LoVo (cell line): ENCODE results near the gene LMAN2.

Source experiments
- DNase-seq: peaks from one replicate; pipeline ENCODE4 v3.0.0-alpha.2; 2016; ENCODE audit warnings: low spot score

The LMAN2 gene

GRCh38 chr5:177351392-177352329, at the start of gene LMAN2:
TSS of gene LMAN2 (minus strand) at chr5:177351668. CDS start at chr5:177351647, 21 bp downstream.
- DNase-seq = peak; percentile 95

DNA sequence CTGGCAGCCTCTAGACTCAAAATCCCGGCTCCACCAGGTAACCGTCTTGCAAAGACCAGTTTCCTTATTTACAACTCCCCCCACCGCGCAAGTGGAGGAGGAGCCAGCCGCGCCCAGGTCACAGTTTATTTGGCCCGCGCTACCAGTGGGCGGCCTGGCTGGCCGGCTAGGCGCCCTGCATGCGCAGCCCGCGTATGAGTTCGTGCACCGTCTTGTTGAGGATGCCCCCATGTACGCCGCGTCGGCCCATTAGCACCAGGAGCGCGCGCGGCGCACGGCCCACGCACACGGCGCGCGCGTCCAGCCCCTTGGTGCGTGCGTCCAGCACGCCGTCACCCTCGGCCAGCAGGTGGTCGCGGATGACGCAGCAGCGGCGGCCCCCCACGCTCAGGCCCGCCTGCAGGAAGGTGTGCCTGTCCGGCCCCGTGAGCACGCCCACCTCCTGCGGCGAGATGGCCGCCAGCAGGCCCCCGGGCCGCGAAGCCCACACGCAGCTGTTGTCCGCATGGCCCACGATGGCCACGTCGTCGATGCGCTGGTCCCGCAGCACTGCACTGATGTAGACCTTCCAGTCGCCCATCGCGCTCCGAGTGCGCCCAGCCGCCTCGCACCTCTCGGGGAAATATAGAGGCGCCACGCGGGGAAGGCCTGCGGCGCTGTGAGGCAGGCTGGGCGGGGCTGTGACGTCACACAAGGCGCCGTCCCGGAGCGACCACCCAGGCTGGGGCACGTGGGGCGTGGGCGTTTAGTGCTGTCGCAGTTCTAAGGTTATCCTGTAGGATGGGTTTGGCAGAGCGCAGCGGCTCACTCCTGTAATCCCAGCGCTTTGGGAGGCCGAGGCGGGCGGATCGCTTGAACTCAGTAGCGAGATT, 48.8 kb upstream of the LMAN2 start, which contains the start of gene PFN3:
Gene PFN3 (minus strand): TSS at position 665 of the 872 bp plus-strand sequence. CDS start 85 bp downstream, at position 580.
- DNase-seq = no peak

DNA sequence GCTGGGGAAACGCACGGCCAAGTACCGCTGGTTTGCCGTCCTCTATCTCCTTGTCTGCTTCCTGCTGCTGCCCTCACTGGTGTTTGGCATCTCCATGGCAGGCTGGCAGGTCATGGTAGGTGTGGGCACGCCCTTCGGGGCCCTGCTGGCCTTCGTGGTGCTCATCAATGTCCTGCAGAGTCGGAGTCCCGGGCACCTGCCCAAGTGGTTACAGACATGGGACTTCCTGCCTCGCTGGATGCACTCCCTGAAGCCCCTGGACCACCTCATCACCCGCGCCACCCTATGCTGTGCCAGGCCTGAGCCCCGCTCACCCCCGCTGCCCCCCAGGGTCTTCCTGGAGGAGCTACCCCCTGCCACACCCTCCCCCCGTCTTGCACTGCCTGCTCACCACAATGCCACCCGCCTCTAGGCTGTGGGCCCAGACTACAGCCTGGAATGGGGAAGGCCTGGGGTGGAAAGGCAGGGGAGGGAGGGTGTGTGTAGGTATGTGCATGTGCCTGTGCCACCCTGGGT, 46.5 kb upstream of the LMAN2 start:
- DNase-seq = no peak

DNA sequence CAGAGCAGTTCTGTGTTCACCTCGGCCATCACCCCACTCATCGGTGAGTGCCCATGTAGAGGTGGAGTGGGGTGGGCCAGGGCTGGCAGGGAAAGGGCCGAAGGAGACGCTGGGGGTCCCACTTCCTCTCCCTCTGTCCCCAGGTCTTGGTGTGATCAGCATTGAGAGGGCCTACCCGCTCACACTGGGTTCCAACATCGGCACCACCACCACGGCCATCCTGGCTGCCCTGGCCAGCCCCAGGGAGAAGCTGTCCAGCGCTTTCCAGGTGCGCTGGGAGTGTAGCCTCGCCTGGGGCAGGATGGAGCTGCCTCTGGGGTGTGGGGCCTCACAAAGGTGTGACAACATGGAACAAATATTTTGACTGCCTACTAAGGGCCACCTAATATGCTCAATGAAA, 45.3 kb upstream of the LMAN2 start:
- no peak for DNase-seq

- DNase-seq = no peak
Observed at GRCh38 chr5:177396078-177396477, 44.6 kb upstream of the LMAN2 start.

DNA sequence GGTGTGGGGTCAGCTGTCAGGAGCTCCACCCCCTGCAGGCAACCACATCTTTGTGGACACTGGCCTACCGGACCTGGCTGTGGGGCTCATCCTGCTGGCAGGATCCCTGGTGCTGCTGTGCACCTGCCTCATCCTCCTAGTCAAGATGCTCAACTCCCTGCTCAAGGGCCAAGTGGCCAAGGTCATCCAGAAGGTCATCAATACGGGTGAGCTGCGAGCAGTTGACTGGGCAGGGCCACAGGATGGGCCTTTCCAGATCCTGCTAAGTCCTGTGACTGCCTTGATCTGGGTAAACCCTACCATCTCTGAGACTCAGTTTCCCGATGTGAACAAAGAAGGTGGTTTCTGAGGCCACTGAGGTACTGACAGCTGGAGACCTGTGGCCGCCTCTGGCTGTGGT, 42.5 kb upstream of the LMAN2 start:
- no peak for DNase-seq

DNA sequence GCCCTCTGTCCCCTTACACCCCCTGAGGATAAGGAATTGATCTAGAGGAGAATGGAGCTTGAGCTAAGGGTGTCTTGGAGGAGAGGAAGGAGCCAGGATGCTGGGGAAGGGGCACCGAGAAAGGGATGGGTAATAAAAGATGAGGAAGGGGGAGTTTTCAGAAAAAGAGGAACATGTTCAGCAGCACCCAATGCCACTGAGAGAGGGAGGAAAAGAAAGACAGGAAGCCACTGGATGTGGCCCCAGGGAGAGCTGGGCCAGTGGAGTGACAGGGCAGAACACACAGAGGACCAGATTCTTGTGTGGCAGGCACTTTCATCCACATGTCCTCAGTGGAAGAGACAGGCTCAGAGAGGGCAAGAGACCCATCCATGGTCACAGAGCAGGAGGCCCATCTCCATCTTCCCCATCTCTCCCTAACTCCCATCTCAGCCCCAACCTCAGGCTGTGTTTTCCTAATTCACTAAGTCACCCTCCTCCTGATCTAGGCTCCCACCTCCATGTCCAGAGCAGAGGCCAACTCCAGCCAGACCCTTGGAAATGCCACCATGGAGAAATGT, 41.8 kb upstream of the LMAN2 start:
- DNase-seq = no peak

- DNase-seq = no peak
Observed at GRCh38 chr5:177392765-177393164, 41.3 kb upstream of the LMAN2 start.

DNA sequence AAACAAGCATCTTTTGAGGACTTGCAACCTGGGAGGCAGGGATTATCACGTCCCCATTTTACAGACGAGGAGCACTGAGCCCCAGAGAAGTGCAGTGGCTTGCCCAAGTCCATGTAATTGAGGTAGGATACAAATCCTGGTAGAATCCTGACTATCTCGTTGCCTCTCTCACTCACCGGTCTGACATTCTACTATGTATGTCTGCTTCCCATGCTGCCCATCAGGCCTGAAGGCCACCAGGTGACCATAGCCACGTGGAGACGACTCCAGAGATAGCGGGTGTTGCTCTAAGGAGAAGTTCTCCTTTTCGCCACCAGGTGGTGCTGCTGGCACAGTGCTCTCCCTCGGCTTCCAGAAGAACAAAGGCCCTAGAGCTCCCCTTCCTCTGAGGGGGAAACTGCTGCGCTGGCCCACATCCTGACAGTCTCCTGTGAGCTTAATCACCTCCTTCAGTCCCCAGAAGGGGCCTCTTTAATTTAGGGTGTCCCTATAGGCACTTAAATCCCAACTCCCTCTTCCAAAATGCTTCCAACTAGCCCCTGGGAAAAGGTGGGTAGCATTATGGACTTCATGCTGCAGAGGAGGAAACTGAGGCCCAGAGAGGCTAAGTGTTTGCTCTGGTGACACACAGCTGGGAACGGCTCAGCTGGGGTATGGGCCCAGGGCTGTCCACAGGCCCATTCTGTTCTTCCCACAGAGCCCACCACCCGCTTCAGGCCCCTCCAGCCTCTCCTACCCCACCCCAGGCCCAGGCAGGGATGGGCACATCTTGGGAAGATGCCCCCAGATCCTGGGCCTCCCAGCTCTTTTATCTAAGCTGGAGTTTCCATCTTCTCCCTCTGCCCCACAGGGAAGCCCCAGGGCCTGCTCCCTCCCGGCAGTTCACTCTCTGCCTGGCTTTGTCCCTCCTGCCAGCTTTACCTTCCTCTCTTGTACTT, 39.2 kb upstream of the LMAN2 start:
- DNase-seq = peak; percentile 87

DNA sequence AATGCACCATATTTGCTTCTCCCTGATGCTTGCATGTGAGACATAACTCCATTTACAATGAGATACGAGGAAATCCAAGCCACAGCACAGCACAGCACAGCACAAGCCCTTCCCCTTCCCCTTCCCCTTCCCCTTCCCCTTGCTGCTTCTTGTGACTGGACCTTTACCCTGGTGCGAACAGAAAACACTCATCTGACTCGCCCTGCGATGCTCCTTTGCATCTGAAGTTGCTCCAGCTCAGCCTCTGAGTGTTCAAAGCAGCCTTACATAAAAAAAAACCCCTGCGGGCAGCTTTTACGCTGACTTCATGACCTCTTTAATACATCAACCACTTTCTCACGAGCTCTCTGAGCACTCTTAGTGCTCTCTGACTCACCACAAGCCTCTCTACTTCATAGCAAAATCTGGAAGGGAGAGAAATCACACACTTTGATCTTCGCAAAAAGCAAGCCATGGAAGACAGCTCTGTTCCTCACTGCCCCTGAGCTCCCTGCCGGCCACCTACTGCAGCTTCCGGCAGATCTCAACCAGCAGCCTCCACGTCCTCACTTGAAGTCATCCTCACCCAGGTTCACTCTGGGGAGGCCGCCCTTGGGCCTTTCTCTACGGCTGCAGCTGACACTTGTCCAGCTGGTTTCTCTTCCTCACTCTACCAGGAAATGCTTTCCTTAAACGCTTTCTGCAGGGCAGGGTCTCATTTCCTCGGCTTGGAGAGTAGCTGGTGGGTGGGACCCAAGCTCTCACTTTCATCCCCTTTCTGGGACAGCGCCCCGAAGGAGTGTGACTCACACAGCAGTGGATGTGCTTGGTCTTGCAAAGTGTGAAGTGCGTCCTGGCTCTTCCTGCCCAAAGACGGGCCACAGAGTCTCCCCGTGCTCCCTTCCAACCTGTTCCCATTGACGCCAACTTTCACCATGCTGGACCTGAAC, 38.0 kb upstream of the LMAN2 start:
- DNase-seq = no peak

DNA sequence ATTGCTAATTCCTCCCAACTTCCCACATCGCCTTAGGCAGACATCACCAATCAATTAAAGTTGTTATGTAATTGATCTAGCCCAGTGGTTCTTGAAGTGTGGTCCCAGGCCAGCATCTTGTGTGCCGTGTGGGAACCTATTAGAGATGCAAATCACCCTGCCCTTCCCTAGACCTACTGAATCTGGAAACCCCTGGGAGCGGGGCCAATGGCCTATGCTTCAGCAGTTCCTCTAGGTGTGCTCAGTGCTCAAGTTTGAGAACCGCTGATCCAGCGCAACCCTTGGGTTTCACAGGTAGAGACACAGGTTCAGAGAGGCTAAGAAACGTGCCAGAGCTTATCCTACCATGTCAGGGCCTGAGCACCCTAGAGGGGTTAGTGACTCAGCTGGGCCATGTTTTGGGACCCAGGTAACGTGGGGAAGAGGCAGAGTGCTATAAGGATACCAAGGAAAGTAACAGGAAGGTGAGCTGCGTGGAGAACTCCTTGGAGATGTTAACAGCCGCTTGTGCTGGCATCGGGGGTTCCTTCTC, 37.1 kb upstream of the LMAN2 start:
- DNase-seq = no peak

GRCh38 chr5:177387405-177387804, 35.9 kb upstream of the LMAN2 start:
- no peak for DNase-seq

DNA sequence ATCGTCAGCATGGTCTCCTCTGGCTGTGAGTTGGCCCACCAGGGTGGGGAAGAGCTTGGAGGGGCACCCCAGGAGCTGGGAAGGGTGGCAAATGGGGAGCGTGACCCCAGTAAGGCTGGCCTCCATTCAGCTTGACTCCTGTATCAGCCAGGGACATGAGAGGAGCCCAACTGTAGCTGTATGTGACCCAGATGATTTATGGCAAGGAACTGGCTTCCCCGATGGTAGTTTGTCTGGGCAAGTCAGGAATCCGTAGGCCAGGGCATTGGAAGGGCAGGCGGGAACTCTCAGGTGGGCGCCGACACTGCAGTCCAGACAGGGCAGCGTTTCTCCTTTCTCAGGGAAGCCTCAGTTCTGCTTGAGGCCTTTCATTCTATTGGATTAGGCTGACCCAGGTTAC, 35.1 kb upstream of the LMAN2 start:
- DNase-seq = no peak

GRCh38 chr5:177385720-177386119, 34.3 kb upstream of the LMAN2 start:
- no peak for DNase-seq

DNA sequence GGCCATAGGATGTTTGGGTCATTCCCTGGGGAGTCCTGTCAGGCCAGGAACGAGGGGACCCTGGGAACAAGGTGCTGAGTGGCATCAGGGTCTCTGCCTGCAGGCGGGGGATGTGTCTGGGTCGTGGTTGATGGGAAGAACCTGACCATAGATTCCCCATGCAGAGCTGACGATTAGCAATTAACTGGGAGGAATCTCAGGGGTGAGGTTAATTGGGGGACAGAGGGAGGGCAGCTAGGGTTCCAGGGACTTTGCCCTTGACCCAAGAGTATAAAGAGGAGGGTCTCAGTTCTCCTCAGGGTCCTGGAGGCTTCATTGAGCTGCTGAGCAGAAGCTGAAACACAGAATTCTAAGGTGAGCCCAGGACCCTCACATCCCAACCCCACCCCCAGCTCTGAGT, 32.7 kb upstream of the LMAN2 start, which contains the start of gene SLC34A1:
Gene SLC34A1 (plus strand): TSS at position 301 of the 400 bp plus-strand sequence. CDS start 1,308 bp downstream, outside the sequence.
- no peak for DNase-seq

- DNase-seq = no peak
Observed at GRCh38 chr5:177383181-177383580, 31.7 kb upstream of the LMAN2 start.

- DNase-seq = no peak
Observed at GRCh38 chr5:177382423-177383029, 31.1 kb upstream of the LMAN2 start.

GRCh38 chr5:177380805-177381126, 29.3 kb upstream of the LMAN2 start:
- DNase-seq = no peak
